T-helper 2 cell treated with Interferon-gamma antibody and Interleukin-4, amounts not matched to agents 5 μg/mL and 100 μg/mL, for 36 hours (primary cell): ENCODE measurements around the gene YWHAB.

Experiments
- DNase-seq: peaks from one replicate; pipeline ENCODE4 v3.0.0; 2021; ENCODE audit warnings: low spot score
- H3K27ac Mint-ChIP-seq: one replicate; pipeline ENCODE4 v1.8.0; 2021; ENCODE audit warnings: mild to moderate bottlenecking, mixed read lengths
- H3K27me3 Mint-ChIP-seq: one replicate; pipeline ENCODE4 v1.8.0; 2021; ENCODE audit warnings: low read depth, mixed read lengths
- H3K36me3 Mint-ChIP-seq: one replicate; pipeline ENCODE4 v1.8.0; 2021; ENCODE audit warnings: low read depth, mixed read lengths
- H3K4me1 Mint-ChIP-seq: one replicate; pipeline ENCODE4 v1.8.0; 2021; ENCODE audit warnings: low read depth, mixed read lengths
- H3K4me3 Mint-ChIP-seq: one replicate; pipeline ENCODE4 v1.8.0; 2022; ENCODE audit warnings: mild to moderate bottlenecking, moderate library complexity, mixed read lengths
- H3K9me3 Mint-ChIP-seq: one replicate; pipeline ENCODE4 v1.8.0; 2021; ENCODE audit warnings: mixed read lengths

YWHAB gene

DNA sequence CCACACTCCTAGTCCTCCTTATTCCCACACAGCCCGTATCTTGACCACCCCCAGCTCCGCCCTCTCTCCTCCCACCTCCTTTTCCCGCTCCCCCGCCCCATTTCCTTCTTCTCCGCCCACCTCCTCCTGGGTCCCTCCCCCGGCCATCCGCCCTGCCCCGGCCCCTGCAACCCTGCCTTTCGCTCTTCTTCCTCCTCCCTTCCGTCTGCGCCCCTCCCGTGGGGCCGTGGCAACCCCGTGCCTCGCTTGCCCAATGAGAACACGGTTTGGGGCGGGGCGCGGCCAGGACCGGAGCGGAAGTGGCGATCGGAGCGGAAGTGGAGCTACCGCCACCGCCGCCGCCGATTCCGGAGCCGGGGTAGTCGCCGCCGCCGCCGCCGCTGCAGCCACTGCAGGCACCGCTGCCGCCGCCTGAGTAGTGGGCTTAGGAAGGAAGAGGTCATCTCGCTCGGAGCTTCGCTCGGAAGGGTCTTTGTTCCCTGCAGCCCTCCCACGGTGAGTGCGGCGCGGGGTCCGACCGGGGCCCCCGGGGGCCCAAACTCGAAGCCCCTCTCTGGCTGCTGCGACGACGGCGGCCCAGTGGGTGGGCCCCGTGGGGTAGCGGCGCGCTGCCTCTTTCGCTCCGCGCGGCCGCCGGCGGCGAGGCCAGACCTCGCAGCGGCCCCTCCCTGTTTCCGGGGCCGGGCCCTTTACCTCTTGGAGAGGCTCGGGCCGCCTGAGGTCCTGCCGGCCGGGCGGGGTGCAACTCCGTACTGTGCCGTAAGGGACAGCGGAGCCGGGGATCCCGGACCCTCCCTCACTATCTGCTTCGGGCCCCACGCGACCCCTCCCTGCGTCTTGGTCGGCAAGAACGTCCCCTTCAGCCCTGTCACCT is at the start of gene YWHAB:
YWHAB (plus strand) TSS at position 314 of the 874 bp plus-strand sequence. CDS start 15,829 bp downstream, outside the sequence.
- H3K4me3 Mint-ChIP-seq, result peak within 1 kb of the TSS; percentile 93
- H3K27me3 Mint-ChIP-seq, result no peaks in the 10 kb centered on the region
- H3K9me3 Mint-ChIP-seq, result no peaks in the 10 kb centered on the region
- H3K4me1 Mint-ChIP-seq, result peaks cover 44% of the 10 kb centered on the region
- peak within 1 kb of the TSS; percentile 87 for H3K27ac Mint-ChIP-seq
- peak; percentile 97 for DNase-seq
- peaks cover 31% of the 10 kb centered on the region for H3K36me3 Mint-ChIP-seq

DNA sequence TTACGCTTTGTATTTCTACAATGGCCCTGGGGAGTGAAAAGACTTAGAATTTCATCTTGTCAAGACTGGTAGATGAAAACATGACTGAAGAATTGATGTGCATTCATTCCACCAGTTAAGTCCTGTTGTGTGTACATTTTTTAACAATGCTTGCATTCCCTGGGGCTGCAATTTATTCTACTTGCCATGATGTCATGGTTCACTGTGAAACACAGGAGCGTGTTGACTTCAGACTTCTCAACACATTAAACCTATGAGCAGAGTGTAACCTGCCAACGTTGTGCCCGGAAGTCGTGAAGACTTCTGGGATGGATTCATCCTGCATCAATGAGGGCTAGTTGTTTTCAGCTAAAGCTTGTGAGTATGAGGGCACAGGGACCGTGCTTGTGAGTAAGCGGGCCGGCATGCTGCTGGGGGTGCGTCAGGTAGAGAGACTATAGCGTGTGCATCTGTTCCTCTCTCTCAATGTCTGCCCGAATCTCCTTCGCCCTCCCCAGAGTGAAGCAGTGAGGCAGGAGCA is 48.8 kb upstream of the YWHAB start:
- Mint-ChIP-seq H3K4me3 (no peak overlapping the region), H3K27ac (no peak overlapping the region), H3K4me1 (no peaks in the 10 kb centered on the region), H3K27me3 (peaks cover 15% of the 10 kb centered on the region), H3K36me3 (no peaks in the 10 kb centered on the region), H3K9me3 (no peaks in the 10 kb centered on the region)
- no peak for DNase-seq

DNA sequence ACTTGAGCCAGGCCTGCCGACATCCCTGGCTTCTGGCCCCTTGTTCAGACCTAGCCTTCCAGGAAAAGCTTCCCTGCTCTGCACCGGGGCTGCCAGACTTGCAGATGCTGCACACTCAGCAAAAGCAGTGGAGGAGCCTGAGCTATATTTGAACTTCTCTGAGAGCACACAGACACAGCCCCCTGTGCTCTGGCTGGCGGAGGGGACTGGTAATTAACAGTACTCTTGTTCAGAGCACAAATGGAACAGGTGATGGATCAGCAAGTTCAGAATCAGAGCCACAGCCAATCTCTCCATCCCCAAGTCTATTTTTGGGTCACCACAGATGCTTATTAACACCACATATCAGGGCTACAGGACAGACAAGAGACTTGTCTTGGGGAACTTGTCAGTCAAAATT is 47.6 kb upstream of the YWHAB start:
- no peaks in the 10 kb centered on the region for H3K36me3 Mint-ChIP-seq

DNA sequence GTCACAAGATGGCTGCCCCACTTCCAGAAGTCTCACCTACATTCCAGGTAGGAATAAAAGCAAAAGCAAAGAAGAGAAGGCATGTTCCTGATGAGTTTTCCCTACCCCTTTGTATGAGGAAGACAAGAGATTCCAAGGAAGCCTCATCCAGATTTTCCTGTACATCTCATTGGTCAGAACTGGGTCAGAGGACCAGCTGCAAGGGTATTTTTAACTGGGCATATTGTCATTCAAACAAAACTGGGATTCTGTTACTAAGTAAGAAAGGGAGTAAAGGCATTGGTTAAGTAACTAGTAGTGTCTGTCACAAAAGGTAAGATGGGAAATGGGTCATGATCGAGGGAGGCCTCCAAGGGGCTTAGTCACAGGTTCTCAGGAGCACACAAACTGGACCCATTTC is 47.0 kb upstream of the YWHAB start:
- H3K27me3 Mint-ChIP-seq, result peaks cover 3% of the 10 kb centered on the region
- no peaks in the 10 kb centered on the region for H3K9me3 Mint-ChIP-seq
- no peaks in the 10 kb centered on the region for H3K4me1 Mint-ChIP-seq
- H3K27ac Mint-ChIP-seq, result no peak overlapping the region
- H3K36me3 Mint-ChIP-seq, result no peaks in the 10 kb centered on the region
- H3K4me3 Mint-ChIP-seq, result no peak overlapping the region
- DNase-seq, result no peak

More for the DNA sequence above, 47.6 kb upstream of the YWHAB start:
- no peak for DNase-seq
- H3K4me3 Mint-ChIP-seq, result no peak overlapping the region
- peaks cover 4% of the 10 kb centered on the region for H3K27me3 Mint-ChIP-seq
- no peak overlapping the region for H3K27ac Mint-ChIP-seq
- H3K9me3 Mint-ChIP-seq, result no peaks in the 10 kb centered on the region
- H3K4me1 Mint-ChIP-seq, result no peaks in the 10 kb centered on the region

DNA sequence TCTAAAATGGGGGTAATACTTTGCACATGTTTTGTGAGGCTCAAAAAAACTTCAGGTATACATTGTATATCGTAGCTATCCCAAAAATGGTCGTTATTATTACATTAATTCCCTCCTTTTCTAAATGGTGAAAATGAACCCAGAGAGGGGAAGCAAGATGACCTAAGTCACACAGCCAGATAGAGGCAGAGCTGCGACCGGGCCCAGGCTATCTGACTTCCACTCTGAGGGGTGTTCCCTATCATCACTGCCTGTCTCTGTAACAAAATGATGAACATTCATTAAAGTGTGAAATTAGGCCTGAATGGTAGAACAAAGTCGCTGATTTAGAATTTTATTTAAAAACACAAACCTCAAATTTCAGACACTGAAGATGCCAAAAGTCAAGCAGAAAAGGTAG is 46.0 kb upstream of the YWHAB start:
- no peak for DNase-seq
- no peak overlapping the region for H3K4me3 Mint-ChIP-seq
- no peaks in the 10 kb centered on the region for H3K27me3 Mint-ChIP-seq
- H3K27ac Mint-ChIP-seq, result no peak overlapping the region
- no peaks in the 10 kb centered on the region for H3K9me3 Mint-ChIP-seq
- no peaks in the 10 kb centered on the region for H3K4me1 Mint-ChIP-seq
- no peaks in the 10 kb centered on the region for H3K36me3 Mint-ChIP-seq

DNA sequence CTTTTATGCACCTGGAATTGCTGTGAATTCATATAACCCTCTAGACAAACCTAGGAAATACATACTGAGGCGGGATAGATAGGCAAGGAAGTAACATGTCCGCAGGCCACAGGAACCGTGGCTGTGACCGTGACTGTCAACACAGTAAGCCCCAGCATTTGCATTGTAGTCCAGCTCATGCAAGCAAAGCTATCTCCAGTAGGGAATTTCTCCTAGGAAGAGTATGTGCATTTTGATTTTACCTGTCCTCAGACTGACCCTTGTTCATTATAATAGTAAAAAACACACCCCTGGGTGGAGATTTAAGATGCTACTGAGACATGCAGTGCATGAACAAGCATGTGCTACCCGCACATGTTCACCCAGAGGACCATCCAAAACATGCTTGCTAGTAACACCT is 44.7 kb upstream of the YWHAB start:
- Mint-ChIP-seq H3K27ac (no peak overlapping the region), H3K9me3 (no peaks in the 10 kb centered on the region), H3K4me3 (no peak overlapping the region), H3K27me3 (no peaks in the 10 kb centered on the region), H3K4me1 (no peaks in the 10 kb centered on the region), H3K36me3 (no peaks in the 10 kb centered on the region)
- no peak for DNase-seq

- H3K4me3 Mint-ChIP-seq, result no peak overlapping the region
- no peak overlapping the region for H3K27ac Mint-ChIP-seq
- no peak for DNase-seq
- H3K4me1 Mint-ChIP-seq, result no peaks in the 10 kb centered on the region
- H3K36me3 Mint-ChIP-seq, result no peaks in the 10 kb centered on the region
- no peaks in the 10 kb centered on the region for H3K27me3 Mint-ChIP-seq
- no peaks in the 10 kb centered on the region for H3K9me3 Mint-ChIP-seq
These were observed 43.5 kb upstream of the YWHAB start for GRCh38 chr20:44841955-44842354.

- H3K9me3 Mint-ChIP-seq, result no peaks in the 10 kb centered on the region
- H3K27me3 Mint-ChIP-seq, result peaks cover 6% of the 10 kb centered on the region
- no peak for DNase-seq
- no peaks in the 10 kb centered on the region for H3K36me3 Mint-ChIP-seq
- no peak overlapping the region for H3K27ac Mint-ChIP-seq
- H3K4me3 Mint-ChIP-seq, result no peak overlapping the region
- no peaks in the 10 kb centered on the region for H3K4me1 Mint-ChIP-seq
These were observed 41.6 kb upstream of the YWHAB start for GRCh38 chr20:44843876-44844275.

DNA sequence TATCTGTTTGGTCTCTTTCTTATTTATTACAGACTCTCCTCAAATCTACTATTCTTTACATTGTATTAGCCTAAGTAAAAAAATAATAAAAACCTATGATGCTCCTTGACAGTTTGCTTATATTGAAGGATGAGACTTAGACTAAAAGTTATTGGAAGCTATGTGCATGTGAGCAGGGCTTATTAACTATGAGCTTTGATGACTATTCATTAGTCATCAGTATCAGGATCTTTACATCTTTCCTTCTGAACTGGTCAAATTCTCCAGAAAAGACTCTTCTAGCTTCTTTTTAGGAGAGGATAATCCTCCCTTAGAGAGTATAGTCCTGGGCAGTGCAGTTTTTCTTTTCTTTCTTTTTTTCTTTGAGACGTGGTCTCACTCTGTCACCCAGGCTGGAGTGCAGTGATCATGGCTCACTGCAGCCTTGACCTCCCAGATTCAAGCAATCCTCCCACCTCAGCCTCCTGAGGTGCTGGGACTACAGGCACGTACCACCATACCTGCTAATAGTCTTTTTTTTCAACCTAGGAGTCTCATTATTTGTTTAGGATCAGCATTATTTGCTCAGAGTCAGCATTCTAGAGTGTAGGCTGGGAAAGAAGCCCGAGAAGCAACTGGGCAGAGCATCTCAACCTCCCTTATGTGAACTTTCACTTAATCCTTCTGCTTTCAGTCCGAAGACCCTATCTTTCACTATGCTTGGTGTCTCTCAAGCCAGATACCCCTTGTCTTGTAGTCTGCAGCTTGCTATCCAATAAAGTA is 37.1 kb upstream of the YWHAB start:
- peaks cover 16% of the 10 kb centered on the region for H3K27me3 Mint-ChIP-seq
- no peak overlapping the region for H3K4me3 Mint-ChIP-seq
- no peak overlapping the region for H3K27ac Mint-ChIP-seq
- H3K4me1 Mint-ChIP-seq, result no peaks in the 10 kb centered on the region
- no peaks in the 10 kb centered on the region for H3K9me3 Mint-ChIP-seq
- DNase-seq, result no peak
- no peaks in the 10 kb centered on the region for H3K36me3 Mint-ChIP-seq

- Mint-ChIP-seq H3K4me3 (no peak overlapping the region), H3K27ac (no peak overlapping the region), H3K9me3 (no peaks in the 10 kb centered on the region), H3K36me3 (no peaks in the 10 kb centered on the region), H3K27me3 (peaks cover 18% of the 10 kb centered on the region), H3K4me1 (no peaks in the 10 kb centered on the region)
- no peak for DNase-seq
These were observed 35.8 kb upstream of the YWHAB start for GRCh38 chr20:44849703-44850102.

- Mint-ChIP-seq H3K27ac (no peak overlapping the region), H3K36me3 (no peaks in the 10 kb centered on the region), H3K27me3 (peaks cover 21% of the 10 kb centered on the region), H3K4me1 (no peaks in the 10 kb centered on the region), H3K9me3 (peaks cover 4% of the 10 kb centered on the region), H3K4me3 (no peak overlapping the region)
- no peak for DNase-seq
These were observed 35.2 kb upstream of the YWHAB start for GRCh38 chr20:44850272-44850671.

DNA sequence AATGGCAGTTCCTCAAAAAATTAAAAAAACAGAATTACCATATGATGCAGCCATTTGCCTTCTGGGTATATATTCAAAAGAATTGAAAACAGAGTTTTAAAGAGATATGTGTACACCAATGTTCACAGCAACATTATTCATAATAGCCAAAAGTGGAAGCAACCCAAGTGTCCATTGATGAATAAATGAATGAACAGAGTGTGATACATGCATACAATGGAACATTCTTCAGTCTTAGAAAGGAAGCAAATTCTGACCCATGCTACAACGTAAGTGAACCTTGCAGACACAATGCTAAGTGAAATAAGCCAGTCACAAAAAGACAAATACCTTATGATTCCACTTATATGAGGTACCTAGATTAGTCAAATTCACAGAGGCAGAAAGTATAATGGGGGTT is 34.7 kb upstream of the YWHAB start:
- DNase-seq, result no peak
- Mint-ChIP-seq H3K27me3 (peaks cover 21% of the 10 kb centered on the region), H3K27ac (no peak overlapping the region), H3K36me3 (no peaks in the 10 kb centered on the region), H3K9me3 (peaks cover 5% of the 10 kb centered on the region), H3K4me1 (no peaks in the 10 kb centered on the region), H3K4me3 (no peak overlapping the region)

DNA sequence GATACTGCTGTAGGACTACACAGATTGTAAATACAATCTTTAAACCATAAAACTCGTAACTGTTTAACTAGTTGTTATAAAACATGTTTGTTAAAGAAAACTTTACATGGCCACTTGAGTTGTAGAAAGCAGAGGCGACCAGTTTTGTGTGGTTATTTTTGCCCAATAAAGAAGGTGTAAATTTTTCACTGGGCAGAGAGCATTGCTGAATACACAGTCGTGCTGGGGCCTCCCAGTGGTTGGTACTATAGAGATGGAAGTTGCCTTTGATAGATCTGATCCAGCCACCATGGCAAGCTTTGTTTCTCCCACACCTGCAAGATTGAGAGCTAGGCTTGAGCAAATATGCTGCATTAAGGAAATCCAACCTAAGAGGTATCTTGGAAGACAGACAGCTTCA is 34.0 kb upstream of the YWHAB start:
- Mint-ChIP-seq H3K4me1 (peaks cover 3% of the 10 kb centered on the region), H3K4me3 (no peak overlapping the region), H3K27me3 (peaks cover 21% of the 10 kb centered on the region), H3K27ac (no peak overlapping the region), H3K36me3 (no peaks in the 10 kb centered on the region), H3K9me3 (peaks cover 10% of the 10 kb centered on the region)
- no peak for DNase-seq

DNA sequence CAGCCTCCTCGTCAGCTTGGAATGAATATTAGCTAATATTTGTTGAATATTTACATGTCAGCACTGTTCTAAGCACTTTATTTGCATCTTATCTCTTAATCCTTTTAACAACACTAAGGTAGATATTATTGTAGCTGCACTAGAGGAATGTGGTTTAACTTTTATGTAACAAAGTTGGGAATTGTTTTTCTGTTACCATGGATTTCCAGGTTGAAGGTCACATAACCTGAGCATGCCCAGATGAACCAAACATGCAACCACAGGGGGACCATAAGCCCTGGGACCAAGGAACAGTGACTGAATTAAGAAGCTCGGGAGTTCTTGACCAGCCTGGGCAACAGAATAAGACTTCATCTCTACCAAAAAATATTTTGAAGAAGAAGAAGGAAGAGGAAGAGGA is 29.1 kb upstream of the YWHAB start:
- no peak overlapping the region for H3K27ac Mint-ChIP-seq
- peaks cover 8% of the 10 kb centered on the region for H3K27me3 Mint-ChIP-seq
- no peaks in the 10 kb centered on the region for H3K36me3 Mint-ChIP-seq
- no peak for DNase-seq
- peaks cover 16% of the 10 kb centered on the region for H3K9me3 Mint-ChIP-seq
- H3K4me1 Mint-ChIP-seq, result peaks cover 12% of the 10 kb centered on the region
- H3K4me3 Mint-ChIP-seq, result no peak overlapping the region
